Fibroblast of villous mesenchyme (primary cell): ENCODE results near the gene TBKBP1. TPM values are rescaled to one million over a fixed set of nuclear protein-coding genes. Genes with fewer than 3 reads are reported as not detected.

ENCODE experiments used
- DNase-seq: peaks from one replicate; pipeline ENCODE4 v3.0.0-alpha.2; 2010; ENCODE audit warnings: low read depth
- H3K4me3 ChIP-seq: 2 replicates; pipeline ENCODE4 v1.5.1; 2011; ENCODE audit warnings: low read depth, mild to moderate bottlenecking, low read length
- total RNA-seq: library from RNA; depleted of rRNA; stranded (reverse); fragments of >200 nt; gene quantifications from 2 replicates; pipeline ENCODE4 v1.2.3, GENCODE V29; 2012
- TF ChIP-seq, protein P1 (sequence below): IDR thresholded peaks from 2 replicates; pipeline ENCODE4 v1.5.1; 2012; ENCODE audit warnings: low read depth, mild to moderate bottlenecking, low read length; ENCODE audit not compliant: insufficient read depth

The TBKBP1 gene
- 10.0 and 11.2 TPM in 2 replicates for total RNA-seq

DNA sequence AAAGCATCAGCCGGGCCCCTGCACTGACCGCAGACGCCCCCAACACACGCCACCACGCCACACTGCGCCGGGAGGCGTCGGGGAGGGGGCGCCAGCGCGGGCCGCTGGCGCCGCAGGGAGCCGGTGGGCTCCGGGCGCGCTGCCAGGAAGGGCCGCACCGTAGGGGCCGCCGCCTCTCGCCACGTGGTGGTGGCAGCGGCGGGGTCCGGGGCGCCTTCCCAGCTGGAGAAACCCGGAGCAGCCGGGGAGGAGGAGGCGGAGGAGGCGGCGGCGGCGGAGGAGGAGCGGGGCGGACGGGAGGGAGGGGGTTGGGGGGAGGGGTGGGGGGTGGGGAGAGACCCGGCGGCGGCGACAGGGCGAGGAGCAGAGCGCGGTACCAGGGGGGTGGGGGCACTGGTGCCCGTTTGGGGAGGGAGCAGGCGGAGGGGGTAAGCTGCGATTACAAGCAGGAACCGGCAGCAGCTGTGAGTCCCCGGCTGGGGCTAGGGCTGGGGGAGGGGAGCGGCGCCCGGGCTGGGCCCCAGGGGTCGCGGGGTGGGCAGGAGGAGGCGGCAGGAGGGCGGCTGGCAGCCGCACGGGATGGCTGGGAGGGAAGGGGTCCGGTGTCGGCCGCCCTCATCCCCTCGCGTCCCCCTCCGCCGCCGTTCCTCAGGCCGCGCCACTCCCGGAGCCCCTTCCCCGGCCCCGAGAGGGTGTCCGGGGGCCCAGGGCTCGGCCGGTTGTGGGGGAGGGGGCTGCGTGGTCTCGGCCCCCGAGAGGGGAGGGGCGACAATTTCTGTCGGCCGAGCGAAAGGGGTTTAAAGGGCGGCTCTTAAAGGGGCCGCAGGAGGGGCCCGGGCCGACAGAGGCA, at the start of gene TBKBP1:
Gene TBKBP1 (plus strand): TSS at position 431 of the 850 bp plus-strand sequence. CDS start 1,952 bp downstream, outside the sequence.
- peak within 1 kb of the TSS; percentile 70 for H3K4me3 ChIP-seq
- DNase-seq: peak; percentile 78
- TF ChIP-seq, protein P1, sequence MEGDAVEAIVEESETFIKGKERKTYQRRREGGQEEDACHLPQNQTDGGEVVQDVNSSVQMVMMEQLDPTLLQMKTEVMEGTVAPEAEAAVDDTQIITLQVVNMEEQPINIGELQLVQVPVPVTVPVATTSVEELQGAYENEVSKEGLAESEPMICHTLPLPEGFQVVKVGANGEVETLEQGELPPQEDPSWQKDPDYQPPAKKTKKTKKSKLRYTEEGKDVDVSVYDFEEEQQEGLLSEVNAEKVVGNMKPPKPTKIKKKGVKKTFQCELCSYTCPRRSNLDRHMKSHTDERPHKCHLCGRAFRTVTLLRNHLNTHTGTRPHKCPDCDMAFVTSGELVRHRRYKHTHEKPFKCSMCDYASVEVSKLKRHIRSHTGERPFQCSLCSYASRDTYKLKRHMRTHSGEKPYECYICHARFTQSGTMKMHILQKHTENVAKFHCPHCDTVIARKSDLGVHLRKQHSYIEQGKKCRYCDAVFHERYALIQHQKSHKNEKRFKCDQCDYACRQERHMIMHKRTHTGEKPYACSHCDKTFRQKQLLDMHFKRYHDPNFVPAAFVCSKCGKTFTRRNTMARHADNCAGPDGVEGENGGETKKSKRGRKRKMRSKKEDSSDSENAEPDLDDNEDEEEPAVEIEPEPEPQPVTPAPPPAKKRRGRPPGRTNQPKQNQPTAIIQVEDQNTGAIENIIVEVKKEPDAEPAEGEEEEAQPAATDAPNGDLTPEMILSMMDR: no peak

- TF ChIP-seq, protein P1: no peak
- H3K4me3 ChIP-seq: no peak overlapping the region
- peak; percentile 83 for DNase-seq
Observed at GRCh38 chr17:47644324-47644723, 49.6 kb upstream of the TBKBP1 start.

GRCh38 chr17:47649153-47649971, 44.6 kb upstream of the TBKBP1 start, which contains the start of gene KPNB1:
Gene KPNB1, plus strand, starts transcription at chr17:47649919. Its CDS starts 326 bp downstream, at chr17:47650245.
- TF ChIP-seq, protein P1: no peak
- peak; percentile 100 for DNase-seq
- peak within 1 kb of the TSS; percentile 79 for H3K4me3 ChIP-seq

- H3K4me3 ChIP-seq: peak overlapping the region; percentile 79
- TF ChIP-seq, protein P1: no peak
- no peak for DNase-seq
Observed at GRCh38 chr17:47649972-47650524, 43.9 kb upstream of the TBKBP1 start.

DNA sequence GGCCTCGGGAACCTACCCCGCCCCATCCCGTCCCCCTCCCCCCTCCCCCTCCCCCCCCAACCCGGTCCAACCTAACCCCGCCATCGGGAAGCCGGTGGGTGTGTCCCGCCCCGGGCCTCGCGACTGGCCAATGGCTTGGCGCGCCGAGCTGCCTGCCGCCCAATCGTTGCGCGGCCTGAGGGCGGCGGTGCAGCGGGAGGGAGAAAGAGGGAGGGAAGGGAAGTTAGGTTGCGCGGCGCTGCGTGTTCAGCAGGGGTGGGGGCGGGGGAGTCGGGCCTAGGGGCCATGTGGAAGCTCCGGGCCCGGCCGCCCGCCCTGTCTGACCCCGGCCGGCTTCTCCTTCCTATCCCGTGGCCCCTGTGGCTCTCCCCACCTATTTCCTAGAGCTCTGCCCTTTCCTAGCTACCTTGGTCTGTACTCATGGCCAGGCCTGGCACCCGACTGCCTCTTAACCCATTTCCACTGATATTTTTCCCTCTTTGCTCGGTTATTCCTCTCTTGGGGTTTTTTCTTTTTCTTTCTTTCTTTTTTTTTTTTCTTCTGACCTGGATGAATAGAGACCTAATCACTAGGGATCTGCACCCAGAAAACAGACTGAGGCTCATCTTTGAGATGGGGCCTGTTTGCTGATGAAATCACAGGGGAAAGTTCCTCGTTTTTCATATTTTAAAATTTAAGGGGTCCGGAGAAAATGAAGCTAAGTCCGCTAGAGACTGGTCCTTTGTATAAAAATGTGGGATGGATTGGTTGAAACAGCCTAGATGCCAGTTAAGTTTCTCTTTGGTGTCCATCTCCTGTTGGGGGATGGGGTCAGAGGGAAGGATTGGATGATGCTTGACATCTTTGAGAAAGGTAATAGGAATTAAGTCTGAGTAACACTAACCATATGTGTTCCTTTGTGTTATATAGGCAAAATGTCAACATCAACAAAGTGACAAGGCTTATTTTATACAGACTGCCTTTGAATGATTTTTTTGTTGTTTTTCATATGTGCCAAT, 43.1 kb upstream of the TBKBP1 start:
- H3K4me3 ChIP-seq: peak overlapping the region; percentile 79
- TF ChIP-seq, protein P1: no peak
- DNase-seq: peak; percentile 95
